CD4-positive, alpha-beta memory T cell (primary cell): ENCODE data around the gene FOXP1. TPM values are rescaled to one million over a fixed set of nuclear protein-coding genes. Genes with fewer than 3 reads are reported as not detected.
A peak's percentile ranks its signal among the peaks of the same experiment; 100 is the strongest.

ENCODE experiments used
- CTCF ChIA-PET: fragments of 350-600 bp; sonication (Branson Sonifier 250); formaldehyde crosslinking; loops from one replicate; lab custom pipeline; 2021; ENCODE audit warnings: inconsistent platforms; ENCODE audit not compliant: partially characterized antibody; lab: Charles Lee
- POLR2A ChIA-PET: fragments of 350-600 bp; sonication (Branson Sonifier 250); formaldehyde crosslinking; loops from one replicate; lab custom pipeline; 2021; ENCODE audit not compliant: partially characterized antibody; lab: Charles Lee
- DNase-seq, 5 donors: peaks; one replicate each; pipeline versions ENCODE4 v3.0.0 to v3.0.0-alpha.2; 2020 to 2022; ENCODE audit warnings: mixed read lengths in 1 of 5
- H3K27ac ChIP-seq: one replicate; pipeline ENCODE4 v1.7.0; 2013; ENCODE audit warnings: low read depth, low read length
- H3K27me3 ChIP-seq: 2 replicates; pipeline ENCODE4 v1.7.0; 2013; ENCODE audit warnings: mild to moderate bottlenecking, low read length, moderate library complexity; ENCODE audit not compliant: insufficient read depth
- H3K36me3 ChIP-seq: 2 replicates; pipeline ENCODE4 v1.7.0; 2013; ENCODE audit warnings: mild to moderate bottlenecking, low read length, moderate library complexity; ENCODE audit not compliant: insufficient read depth
- H3K4me1 ChIP-seq: 2 replicates; pipeline ENCODE4 v1.7.0; 2013; ENCODE audit warnings: mild to moderate bottlenecking, low read length, moderate library complexity; ENCODE audit not compliant: insufficient read depth
- H3K4me3 ChIP-seq, 2 donors: one replicate each; pipeline ENCODE4 v1.7.0; 2013; ENCODE audit warnings: low read length in 2 of 2, mild to moderate bottlenecking in 1 of 2
- H3K9me3 ChIP-seq, 2 donors: one replicate each; pipeline ENCODE4 v1.7.0; 2013; ENCODE audit warnings: low read length in 2 of 2, control low read depth in 1 of 2; ENCODE audit not compliant: control insufficient read depth in 1 of 2
- H3K27ac Mint-ChIP-seq, 7 donors: one replicate each; pipeline ENCODE4 v1.8.0; 2020 to 2021; ENCODE audit warnings: mixed read lengths in 7 of 7, mild to moderate bottlenecking in 6 of 7, inconsistent platforms in 3 of 7, moderate library complexity in 3 of 7
- H3K27me3 Mint-ChIP-seq, 2 donors: one replicate each; pipeline ENCODE4 v1.8.0; 2020 to 2021; ENCODE audit warnings: mixed read lengths in 2 of 2
- H3K36me3 Mint-ChIP-seq, 2 donors: one replicate each; pipeline ENCODE4 v1.8.0; 2020 to 2021; ENCODE audit warnings: mixed read lengths in 2 of 2, inconsistent platforms in 1 of 2, mild to moderate bottlenecking in 1 of 2
- H3K4me1 Mint-ChIP-seq, 4 donors: one replicate each; pipeline ENCODE4 v1.8.0; 2020 to 2021; ENCODE audit warnings: mixed read lengths in 4 of 4, mild to moderate bottlenecking in 1 of 4
- H3K4me3 Mint-ChIP-seq, 8 donors: one replicate each; pipeline ENCODE4 v1.8.0; 2020 to 2021; ENCODE audit warnings: mixed read lengths in 8 of 8, mild to moderate bottlenecking in 7 of 8, moderate library complexity in 6 of 8, inconsistent platforms in 3 of 8
- H3K9me3 Mint-ChIP-seq, 8 donors: one replicate each; pipeline ENCODE4 v1.8.0; 2020 to 2021; ENCODE audit warnings: mixed read lengths in 8 of 8, mild to moderate bottlenecking in 5 of 8, inconsistent platforms in 3 of 8, moderate library complexity in 1 of 8
- intact Hi-C: fragments of 100-400 bp; cut with micrococcal nuclease; formaldehyde crosslinking; loops from one replicate; pipeline ENCODE4 v1.15.1; 2023
- polyA plus RNA-seq, 2 donors: library from polyadenylated mRNA; unstranded; fragments of 300-500 nt; fragmentation: Illumina TruSeq; gene quantifications; one replicate each; pipeline ENCODE4 v1.2.3, GENCODE V29; 2021
- total RNA-seq, 2 experiments: library from RNA; stranded (reverse); gene quantifications; one replicate each; pipeline ENCODE4 v1.2.3, GENCODE V29; 2021

Gene FOXP1
- total and polyA plus RNA-seq, 4 experiments from 2014 or later: 189 to 348 (median 279) TPM

GRCh38 chr3:71559578-71560162 lies 23.9 kb downstream of the FOXP1 start:
- CTCF ChIA-PET: no interaction called here
- Histone ChIP-seq H3K4me1 (no peaks in the 10 kb centered on the region), H3K9me3 (no peaks in the 10 kb centered on the region), H3K36me3 (no peaks in the 10 kb centered on the region), H3K4me3 (no peak overlapping the region), H3K27ac (no peak overlapping the region), H3K27me3 (no peaks in the 10 kb centered on the region)
- Mint-ChIP-seq H3K36me3 (peaks cover 6 to 18% of the 10 kb centered on the region in 2 donors), H3K9me3 (no peaks in the 10 kb centered on the region), H3K27ac (no peak overlapping the region), H3K4me3 (no peak overlapping the region), H3K4me1 (peaks cover 0 to 3% (median 0%) of the 10 kb centered on the region in 4 donors), H3K27me3 (no peaks in the 10 kb centered on the region)
- no peak for DNase-seq
- POLR2A ChIA-PET: no interaction called here
- intact Hi-C loops: no loop called here

DNA sequence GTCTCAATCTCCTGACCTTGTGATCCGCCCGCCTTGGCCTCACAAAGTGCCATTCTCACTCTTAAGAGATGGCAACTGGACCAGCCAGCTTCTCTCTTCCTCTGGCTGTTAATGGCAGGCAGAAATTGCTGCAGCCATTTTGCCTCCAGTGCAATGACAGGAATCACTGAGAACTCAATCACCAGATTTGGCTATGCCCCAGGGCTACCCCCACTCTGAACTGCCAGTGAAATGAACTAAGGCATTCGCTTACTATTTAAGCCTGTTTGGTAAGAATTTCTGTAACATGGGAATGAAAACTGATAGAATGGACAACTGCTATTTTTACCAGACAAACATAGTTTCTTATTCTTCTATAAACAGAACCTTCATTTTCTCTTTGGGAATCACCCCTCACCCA lies 24.5 kb downstream of the FOXP1 start:
- H3K9me3 Mint-ChIP-seq: no peaks in the 10 kb centered on the region
- no peaks in the 10 kb centered on the region for H3K9me3 ChIP-seq
- DNase-seq: no peak
- no peaks in the 10 kb centered on the region for H3K27me3 Mint-ChIP-seq
- ChIA-PET POLR2A (no interaction called here), CTCF (interaction anchor here (0.6 kb wide), 1 partner anchor 618 kb away, joined by 3 read pairs; no protein-coding TSS in a partner anchor)
- intact Hi-C loops: no loop called here
- no peak overlapping the region for H3K4me3 Mint-ChIP-seq
- no peaks in the 10 kb centered on the region for H3K4me1 ChIP-seq
- H3K27ac ChIP-seq: no peak overlapping the region
- no peaks in the 10 kb centered on the region for H3K36me3 ChIP-seq
- peaks cover 6 to 15% of the 10 kb centered on the region in 2 donors for H3K36me3 Mint-ChIP-seq
- no peak overlapping the region for H3K27ac Mint-ChIP-seq
- H3K27me3 ChIP-seq: no peaks in the 10 kb centered on the region
- peaks cover 0 to 3% (median 0%) of the 10 kb centered on the region in 4 donors for H3K4me1 Mint-ChIP-seq
- no peak overlapping the region for H3K4me3 ChIP-seq

DNA sequence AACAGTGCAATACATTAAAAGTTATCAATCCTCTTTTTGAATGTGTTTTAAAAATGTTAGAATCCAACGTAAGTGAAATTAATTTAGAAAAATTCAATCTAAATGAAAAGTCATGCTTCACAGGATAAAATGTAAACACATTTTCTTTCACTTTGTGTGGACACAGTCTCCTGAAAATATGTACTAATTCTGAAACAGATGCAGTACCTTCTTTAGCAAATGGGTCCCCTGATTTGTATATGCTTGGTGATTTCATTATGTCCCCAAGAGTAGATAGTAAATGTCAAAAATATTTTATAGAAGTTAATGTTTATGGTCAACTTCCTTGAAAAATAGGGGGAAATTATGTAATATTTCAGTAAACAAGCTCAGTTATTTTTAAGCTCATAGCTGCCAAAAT lies 28.9 kb downstream of the FOXP1 start:
- Mint-ChIP-seq H3K9me3 (no peaks in the 10 kb centered on the region), H3K36me3 (peaks cover 0 to 8% of the 10 kb centered on the region in 2 donors), H3K27me3 (no peaks in the 10 kb centered on the region), H3K4me1 (peaks cover 0 to 2% (median 0%) of the 10 kb centered on the region in 4 donors), H3K27ac (no peak overlapping the region), H3K4me3 (no peak overlapping the region)
- intact Hi-C loops: no loop called here
- no peak for DNase-seq
- Histone ChIP-seq H3K27ac (no peak overlapping the region), H3K36me3 (no peaks in the 10 kb centered on the region), H3K4me3 (no peak overlapping the region), H3K27me3 (no peaks in the 10 kb centered on the region), H3K9me3 (no peaks in the 10 kb centered on the region), H3K4me1 (no peaks in the 10 kb centered on the region)
- ChIA-PET POLR2A (no interaction called here), CTCF (no interaction called here)

- H3K4me3 ChIP-seq: no peak overlapping the region
- H3K27me3 ChIP-seq: no peaks in the 10 kb centered on the region
- H3K36me3 ChIP-seq: no peaks in the 10 kb centered on the region
- Mint-ChIP-seq H3K27ac (no peak overlapping the region), H3K4me3 (no peak overlapping the region), H3K9me3 (no peaks in the 10 kb centered on the region), H3K36me3 (peaks cover 0 to 8% of the 10 kb centered on the region in 2 donors), H3K27me3 (no peaks in the 10 kb centered on the region), H3K4me1 (no peaks in the 10 kb centered on the region)
- ChIA-PET CTCF (no interaction called here), POLR2A (no interaction called here)
- intact Hi-C loops: no loop called here
- no peak for DNase-seq
- H3K9me3 ChIP-seq: no peaks in the 10 kb centered on the region
- no peak overlapping the region for H3K27ac ChIP-seq
- H3K4me1 ChIP-seq: no peaks in the 10 kb centered on the region
Observed at GRCh38 chr3:71551311-71551919, 32.1 kb downstream of the FOXP1 start.

DNA sequence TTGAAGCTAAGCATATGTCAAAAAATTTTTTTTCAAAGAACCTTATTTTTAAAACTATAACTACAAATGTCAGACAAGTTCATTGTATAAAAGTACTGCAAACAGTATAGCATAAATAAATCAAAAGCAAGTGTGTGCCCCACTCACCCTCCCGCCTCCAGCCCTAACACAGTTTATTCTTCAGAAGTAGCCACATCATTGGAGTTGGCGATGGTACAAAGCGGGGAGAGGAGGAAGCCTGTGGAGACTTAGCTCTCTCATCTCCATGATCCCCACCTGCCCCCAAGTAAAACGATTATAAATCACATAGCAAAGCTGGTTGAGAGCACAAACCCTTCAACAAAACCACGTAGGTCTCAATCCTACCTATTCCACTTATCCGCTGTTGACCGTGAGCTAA lies 33.6 kb downstream of the FOXP1 start:
- H3K36me3 Mint-ChIP-seq: peaks cover 0 to 8% of the 10 kb centered on the region in 2 donors
- no peak for DNase-seq
- no peaks in the 10 kb centered on the region for H3K4me1 Mint-ChIP-seq
- H3K9me3 Mint-ChIP-seq: no peaks in the 10 kb centered on the region
- no peak overlapping the region for H3K27ac Mint-ChIP-seq
- CTCF ChIA-PET: no interaction called here
- no peaks in the 10 kb centered on the region for H3K9me3 ChIP-seq
- H3K27ac ChIP-seq: no peak overlapping the region
- no peaks in the 10 kb centered on the region for H3K27me3 ChIP-seq
- H3K36me3 ChIP-seq: no peaks in the 10 kb centered on the region
- H3K4me3 Mint-ChIP-seq: no peak overlapping the region
- H3K4me3 ChIP-seq: no peak overlapping the region
- intact Hi-C loops: no loop called here
- no peaks in the 10 kb centered on the region for H3K27me3 Mint-ChIP-seq
- no peaks in the 10 kb centered on the region for H3K4me1 ChIP-seq
- POLR2A ChIA-PET: interaction anchor here (0.6 kb wide), 1 partner anchor 23 kb away, joined by 4 read pairs; no protein-coding TSS in a partner anchor

DNA sequence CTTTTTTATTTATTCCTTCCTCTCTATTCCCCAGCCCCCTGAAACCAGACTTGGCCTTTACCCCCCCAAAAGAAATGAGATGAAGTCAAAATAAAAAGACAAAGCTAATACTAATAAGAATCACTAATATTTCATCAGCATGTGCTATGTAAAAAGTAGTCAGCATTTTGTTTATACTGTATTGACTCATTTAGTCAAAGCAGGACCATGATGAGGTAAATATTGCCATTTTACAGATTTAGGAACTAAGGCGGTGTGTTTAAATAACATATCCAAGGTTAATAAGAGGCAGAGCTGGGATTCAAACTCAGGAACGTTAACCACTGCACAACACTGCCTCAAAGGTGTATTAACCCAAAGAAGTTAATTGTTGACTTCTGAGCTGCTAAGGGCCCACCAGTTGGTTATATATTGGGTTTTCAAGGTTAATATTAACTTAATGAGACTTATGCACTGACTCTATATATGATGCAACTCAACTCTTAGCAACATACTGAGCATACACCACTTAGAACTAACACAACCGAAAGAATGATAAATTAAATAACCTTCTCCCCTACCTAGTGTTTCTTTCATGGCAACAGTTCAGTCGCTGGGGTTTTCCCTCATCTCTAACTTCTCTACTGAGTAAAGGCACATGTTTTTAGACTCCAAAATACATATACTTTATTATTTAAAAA lies 34.7 kb downstream of the FOXP1 start:
- Histone ChIP-seq H3K4me3 (no peak overlapping the region), H3K4me1 (no peaks in the 10 kb centered on the region), H3K9me3 (no peaks in the 10 kb centered on the region), H3K27ac (no peak overlapping the region), H3K36me3 (no peaks in the 10 kb centered on the region), H3K27me3 (no peaks in the 10 kb centered on the region)
- Mint-ChIP-seq H3K9me3 (no peaks in the 10 kb centered on the region), H3K27ac (peak overlapping the region in 1 of 7 donors; percentile 7), H3K27me3 (no peaks in the 10 kb centered on the region), H3K4me1 (no peaks in the 10 kb centered on the region), H3K4me3 (no peak overlapping the region), H3K36me3 (peaks cover 0 to 8% of the 10 kb centered on the region in 2 donors)
- ChIA-PET POLR2A (no interaction called here), CTCF (no interaction called here)
- DNase-seq: no peak
- intact Hi-C loops: no loop called here

DNA sequence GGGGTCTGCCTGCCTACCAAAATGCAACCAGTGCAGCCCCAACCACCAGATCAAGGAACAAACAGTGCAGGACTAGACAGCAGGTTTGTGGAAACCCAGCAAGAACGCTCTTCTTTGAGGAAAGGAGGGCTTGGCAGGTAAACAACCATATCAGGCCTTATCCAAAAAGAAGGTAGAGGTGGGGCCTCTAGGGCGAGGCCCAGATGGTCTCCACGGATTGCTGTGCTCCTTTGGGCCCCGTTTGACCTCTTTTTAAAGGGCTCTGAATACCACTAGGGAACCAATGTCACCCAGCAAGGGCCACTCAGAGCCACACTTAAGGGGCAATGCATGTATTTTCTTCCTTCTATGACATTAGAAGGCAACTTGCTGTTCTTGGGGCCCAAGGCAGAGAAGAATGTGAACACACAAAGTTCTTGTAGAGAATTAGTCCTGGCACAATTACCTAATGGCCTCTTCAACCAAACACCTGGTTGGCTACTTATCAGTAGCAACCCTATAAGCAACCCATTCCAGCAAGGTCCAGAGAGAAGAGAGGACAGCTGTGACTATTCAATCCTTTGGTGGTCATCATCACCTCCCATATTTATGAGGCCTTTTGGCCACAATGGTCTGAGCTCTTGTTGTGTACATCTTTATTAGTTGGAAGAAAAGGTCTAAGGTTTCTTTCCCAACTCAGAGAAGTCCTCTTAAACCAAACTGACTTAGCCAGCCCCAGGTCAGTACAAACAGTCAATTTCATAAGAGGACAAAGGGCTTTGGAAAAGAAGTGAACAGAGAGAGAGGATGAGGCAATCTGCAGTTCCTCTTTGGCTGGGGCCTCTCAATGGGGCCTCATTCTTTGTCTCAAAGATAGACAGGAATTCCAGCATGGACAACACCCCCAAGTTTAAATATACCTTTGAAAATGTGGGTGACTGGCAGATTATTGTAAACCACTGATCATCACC lies 36.0 kb downstream of the FOXP1 start:
- CTCF ChIA-PET: no interaction called here
- H3K27ac Mint-ChIP-seq: no peak overlapping the region
- H3K27me3 Mint-ChIP-seq: no peaks in the 10 kb centered on the region
- no peak overlapping the region for H3K27ac ChIP-seq
- DNase-seq: no peak
- intact Hi-C loops: no loop called here
- H3K4me1 Mint-ChIP-seq: no peaks in the 10 kb centered on the region
- POLR2A ChIA-PET: no interaction called here
- no peak overlapping the region for H3K4me3 ChIP-seq
- peaks cover 0 to 9% of the 10 kb centered on the region in 2 donors for H3K36me3 Mint-ChIP-seq
- H3K4me1 ChIP-seq: no peaks in the 10 kb centered on the region
- H3K36me3 ChIP-seq: no peaks in the 10 kb centered on the region
- no peaks in the 10 kb centered on the region for H3K9me3 Mint-ChIP-seq
- H3K27me3 ChIP-seq: no peaks in the 10 kb centered on the region
- no peaks in the 10 kb centered on the region for H3K9me3 ChIP-seq
- H3K4me3 Mint-ChIP-seq: no peak overlapping the region
